OCI-M2 (cell line): Measurements from ENCODE around the gene CNP.

Experiments
- DNase-seq: peaks from one replicate; lab custom pipeline; 2025; ENCODE audit not compliant: unreplicated experiment; lab: John Stamatoyannopoulos, UW

Gene CNP

DNA sequence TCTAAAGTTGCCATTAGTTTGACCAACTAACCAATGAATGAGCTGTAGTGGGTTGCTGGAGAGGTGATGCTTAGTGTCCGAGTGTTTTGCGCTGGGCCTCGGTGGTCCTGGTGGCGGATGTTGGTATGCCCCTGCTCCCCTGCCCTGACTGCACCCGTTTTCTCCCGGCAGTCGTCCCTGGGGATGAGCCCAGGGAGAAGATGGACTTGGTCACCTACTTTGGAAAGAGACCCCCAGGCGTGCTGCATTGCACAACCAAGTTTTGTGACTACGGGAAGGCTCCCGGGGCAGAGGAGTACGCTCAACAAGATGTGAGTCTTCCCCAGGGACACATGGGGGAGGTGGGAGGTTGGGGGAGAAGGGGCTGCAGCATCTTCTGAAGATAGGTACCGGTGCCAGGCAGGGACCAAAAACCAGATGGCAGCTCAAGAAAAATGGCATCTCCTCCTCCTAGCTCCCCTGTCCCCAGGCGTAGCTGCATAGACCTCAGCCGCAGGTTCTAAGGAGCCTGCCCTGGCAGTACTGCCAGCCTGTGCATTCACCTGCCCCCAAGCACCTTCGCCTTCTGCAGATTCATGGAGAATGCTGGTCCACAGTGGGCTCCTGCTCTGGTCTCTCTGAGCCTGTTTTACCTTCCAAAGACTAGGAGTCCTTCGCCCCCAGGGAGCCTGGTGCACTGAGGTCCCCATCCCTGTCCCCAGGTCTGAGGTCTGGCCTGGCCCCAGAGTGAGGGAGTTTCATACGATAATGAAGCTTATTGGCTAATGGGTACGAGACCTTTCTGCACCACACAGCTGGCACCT, 5.3 kb downstream of the CNP start:
- no peak for DNase-seq

DNA sequence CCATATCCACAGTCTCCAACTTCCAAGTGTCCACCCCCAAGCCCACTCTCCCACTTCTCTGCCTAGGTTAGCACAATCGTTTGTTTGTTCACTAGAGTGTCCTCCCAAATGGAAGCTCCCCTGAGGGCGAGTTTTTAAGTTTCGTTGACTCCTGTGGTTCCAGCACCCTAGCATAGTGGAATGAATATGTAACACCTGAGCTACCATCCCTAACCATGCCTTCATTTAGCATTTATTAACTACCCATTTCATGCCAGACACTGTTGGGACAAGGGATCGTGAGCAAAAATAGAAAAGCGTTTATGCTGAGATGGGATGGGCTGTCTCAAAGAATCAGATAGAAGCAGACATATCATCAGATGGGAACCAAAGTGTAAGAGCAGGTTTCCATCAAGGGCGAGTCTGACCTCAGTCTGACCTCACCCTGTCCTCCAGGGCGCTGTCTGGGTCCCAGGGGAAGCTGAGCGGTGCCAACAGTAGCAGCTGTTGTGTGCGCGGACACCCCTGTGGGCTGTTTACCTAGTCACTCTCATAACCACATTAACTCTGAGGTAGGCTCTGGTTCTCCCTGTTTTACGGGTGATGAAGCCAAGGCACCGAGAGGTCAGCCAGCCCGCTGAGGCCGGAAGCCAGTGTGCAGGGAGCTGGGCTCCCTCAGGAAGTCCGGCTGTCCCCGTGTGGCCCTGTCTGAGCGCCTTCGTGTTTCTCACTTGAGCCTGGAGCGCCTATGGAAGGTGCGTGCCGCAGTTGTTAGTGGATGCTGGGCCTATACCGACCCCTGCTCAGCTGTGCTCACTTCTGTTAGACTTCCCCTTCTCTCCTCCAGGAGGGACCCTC, 6.2 kb downstream of the CNP start:
- DNase-seq = no peak

DNA sequence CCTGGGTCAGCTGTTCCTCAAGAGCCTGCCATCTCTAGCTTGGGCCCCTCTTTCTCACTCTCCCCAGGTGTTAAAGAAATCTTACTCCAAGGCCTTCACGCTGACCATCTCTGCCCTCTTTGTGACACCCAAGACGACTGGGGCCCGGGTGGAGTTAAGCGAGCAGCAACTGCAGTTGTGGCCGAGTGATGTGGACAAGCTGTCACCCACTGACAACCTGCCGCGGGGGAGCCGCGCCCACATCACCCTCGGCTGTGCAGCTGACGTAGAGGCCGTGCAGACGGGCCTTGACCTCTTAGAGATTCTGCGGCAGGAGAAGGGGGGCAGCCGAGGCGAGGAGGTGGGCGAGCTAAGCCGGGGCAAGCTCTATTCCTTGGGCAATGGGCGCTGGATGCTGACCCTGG, 6.8 kb downstream of the CNP start:
- DNase-seq = no peak

DNA sequence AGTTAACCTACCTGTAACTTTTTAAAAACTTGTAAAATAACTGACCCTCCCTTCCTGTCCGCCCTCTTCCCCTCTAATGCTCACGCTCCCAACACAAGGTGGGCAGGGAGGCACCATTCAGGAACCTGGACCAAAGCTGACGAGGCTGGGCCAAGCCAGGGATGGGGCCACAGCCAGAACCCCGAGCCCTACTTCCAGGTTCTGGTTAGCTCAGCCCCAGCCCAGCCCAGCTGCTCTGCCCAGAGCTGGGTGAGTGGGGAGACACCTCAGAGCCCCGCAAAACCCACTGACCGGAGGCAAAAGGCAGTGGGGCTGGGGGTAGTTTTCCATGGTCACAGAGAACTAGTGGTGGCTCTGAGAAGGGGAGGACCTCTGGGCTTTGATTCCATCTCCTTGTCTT, 7.4 kb downstream of the CNP start:
- no peak for DNase-seq

DNA sequence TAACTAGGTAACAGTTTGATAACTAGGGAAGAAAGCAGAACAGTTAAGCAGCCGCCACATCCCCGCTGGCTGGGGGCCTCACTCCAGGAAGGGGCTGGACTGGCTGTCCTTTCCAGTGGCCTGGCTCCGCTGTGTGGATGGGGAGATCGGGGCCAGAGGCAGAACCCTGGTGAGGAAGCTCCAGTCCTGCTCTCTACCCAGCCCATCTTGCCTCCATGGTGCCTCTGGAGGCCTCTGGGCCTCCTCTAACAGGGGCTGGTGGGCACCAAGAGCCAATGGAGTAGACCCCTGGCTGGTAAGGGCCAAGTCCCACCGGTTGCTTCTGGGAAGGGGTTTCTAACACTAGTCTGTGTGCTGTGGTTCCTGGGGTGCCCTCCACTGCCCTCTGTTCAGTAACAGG, 8.1 kb downstream of the CNP start:
- no peak for DNase-seq

DNA sequence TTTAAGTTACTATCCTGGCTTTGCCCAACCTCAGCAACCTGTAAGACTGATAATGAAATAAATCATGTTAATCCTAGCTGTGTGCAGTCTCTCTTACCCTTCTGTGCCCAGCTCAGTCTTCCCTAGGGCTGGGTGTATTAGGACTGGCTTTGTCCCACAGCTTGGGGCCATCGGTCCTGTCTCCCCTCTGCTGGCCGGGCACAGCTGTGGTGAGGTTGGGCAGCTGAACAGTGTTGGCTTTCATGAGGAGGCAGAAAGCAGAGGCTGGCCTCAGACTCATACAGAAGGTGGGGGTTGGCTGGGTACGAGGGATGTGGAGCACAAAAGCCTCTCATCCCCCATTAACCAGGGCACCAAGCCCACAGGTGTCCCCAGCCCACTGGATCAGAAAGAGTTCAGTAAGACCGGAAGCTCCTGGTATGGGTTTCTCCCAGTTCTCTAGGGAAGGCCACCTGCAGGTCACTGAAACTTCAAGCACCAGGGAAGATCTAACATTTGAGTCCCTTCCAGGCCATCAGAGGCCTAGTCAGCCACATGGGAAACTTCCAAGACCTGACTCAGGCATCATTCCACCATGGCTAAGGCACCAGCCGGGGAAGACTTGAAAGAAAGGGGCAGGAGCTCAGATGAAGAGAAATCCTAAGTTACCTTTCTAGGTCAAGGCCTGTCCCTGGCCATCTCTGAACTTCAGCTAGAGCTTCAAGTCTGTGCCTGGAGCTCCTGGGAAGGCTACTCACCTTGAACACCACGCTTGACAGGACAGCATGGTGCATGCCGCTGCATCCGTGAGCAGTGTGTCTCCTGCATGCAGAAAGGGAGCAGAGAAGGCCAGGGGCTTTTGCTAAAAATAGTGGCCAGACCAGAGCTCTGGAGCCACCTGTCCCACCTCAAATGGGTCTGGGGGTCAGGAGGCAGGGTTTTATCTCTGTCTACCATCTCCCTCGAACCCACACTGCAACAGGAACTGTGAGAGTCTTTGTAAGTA, 8.8 kb downstream of the CNP start:
- no peak for DNase-seq

DNA sequence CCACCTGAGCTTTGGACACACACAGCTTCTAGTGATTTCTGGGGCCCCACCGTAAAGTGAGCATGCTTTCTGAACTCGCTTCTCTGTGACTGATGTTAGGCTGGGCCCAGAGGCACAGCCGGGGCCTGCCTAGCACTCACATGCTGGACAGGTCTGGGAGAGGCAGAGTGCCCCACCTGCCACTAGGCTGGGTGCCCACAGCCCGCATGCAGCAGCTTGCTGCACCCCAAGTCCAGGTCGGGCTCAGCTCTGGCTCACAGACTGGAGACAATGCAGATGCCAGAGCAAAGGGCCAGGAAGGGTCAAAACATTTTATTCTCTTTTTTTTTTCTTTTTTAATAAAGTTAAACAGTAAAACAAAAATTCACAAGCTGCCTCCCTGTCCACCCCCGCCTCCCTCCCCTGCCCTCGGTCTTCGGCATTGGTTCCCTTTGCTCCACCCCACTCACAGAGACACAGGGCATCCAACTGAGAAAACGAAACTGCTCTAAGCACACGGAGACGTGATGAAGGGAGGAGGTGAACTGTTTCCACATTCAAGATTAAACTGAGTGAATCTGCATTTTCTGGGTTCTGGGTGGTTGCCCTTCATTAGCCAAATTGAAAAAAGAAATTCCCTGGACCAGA, 9.7 kb downstream of the CNP start:
- DNase-seq = no peak

DNA sequence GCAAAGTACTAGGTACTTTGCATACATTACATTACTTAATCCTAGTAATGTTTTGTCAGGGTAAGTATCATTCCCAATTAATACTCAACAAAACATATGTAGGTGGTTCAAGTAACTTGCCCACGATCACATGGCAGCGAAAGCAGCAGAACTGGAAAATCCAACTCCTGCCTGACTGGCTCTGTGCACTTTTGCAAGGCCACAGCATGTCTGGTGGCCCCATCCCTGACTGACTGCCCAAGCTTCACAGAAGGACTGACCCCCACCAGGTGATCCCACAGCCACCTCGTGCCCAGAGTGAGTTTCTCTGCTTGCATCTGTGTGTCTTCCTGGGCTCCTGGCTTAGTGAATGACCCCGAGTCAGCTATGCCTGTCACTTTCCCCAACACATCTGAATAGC, 11.4 kb downstream of the CNP start:
- DNase-seq = no peak

DNA sequence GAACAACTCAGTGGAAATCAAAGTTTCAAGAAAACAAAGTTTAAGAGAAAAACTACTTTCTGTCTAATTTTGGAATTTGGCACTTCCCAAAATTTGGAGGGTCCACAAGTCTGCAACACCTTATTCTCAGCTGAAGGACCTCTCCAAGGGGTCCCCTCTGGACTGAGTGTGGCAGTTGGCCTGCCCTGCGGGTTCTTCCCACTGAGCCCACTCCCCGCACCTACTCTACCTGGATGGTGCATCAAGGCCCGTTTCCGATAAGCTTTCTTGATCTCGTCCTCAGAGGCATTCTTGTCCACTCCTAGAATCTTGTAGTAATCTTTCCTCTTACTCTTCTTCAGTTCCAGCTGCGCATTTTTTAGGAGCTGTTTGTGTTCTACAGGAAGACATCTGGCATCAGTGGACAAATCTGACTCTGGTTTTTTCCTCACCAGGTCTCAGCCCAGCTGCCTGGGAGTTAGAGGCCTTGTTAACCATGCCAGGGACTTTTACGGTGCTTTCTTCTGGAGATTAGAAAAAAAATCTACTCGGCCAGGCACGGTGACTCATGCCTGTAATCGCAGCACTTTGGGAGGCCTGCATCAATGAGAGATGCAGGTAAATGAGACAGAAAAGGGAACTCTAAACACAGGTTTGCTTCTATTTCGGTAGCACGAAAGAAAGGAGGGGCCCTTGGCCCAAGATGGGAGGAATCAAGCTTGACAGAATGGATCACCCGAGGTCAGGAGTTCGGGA, 15.6 kb downstream of the CNP start:
- no peak for DNase-seq

DNA sequence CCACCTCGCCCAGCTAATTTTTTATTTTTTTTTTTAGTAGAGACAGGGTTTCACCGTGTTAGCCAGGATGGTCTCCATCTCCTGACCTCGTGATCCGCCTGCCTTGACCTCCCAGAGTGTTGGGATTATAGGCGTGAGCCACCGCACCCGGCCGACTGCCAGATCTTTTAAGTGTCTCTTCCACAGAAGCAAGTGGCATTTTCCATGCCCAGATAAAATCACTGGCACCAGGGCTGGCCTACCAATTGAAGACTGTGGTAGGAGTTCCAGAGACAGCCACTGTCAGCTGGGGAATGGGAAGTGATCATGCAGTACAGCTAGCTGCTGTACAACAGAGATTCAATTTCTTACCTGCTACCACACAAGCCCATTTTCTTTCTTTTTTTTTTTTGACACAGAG, 17.9 kb downstream of the CNP start:
- DNase-seq = no peak

DNA sequence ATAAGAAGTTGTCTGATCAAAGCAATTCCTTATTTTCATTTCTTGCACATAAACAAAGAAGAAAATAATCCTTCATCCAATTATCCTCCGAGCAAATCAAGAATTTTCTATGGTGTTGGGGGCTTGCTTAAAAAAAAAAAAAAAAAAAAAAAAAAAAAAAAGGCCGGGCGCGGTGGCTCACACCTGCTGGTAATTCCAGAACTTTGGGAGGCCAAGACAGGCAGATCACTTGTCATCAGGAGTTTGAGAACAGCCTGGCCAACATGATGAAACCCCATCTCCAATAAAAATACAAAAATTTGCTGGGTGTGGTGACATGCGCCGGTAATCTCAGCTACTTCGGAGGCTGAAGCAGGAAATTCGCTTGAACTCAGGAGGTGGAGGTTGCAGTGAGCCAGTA, 19.3 kb downstream of the CNP start:
- no peak for DNase-seq

DNA sequence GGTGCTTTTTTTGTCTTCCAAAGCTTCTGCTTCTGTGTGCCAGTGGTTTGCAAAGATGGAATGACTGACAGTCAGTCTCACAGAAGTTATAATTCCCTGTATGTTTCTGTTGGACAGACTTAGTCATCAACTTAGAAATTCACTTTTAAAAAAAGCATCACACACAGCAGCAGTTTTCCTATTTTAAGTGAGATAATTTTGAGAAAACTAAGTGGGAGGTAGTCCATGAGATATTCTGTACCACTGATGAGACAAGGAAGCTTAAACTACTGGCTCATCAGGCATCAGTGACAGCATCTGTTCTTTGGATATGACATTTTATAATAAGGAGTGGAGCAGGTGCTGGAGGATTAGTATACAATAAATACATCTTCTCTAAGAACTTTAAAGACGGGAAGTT, 20.0 kb downstream of the CNP start:
- DNase-seq = no peak

DNA sequence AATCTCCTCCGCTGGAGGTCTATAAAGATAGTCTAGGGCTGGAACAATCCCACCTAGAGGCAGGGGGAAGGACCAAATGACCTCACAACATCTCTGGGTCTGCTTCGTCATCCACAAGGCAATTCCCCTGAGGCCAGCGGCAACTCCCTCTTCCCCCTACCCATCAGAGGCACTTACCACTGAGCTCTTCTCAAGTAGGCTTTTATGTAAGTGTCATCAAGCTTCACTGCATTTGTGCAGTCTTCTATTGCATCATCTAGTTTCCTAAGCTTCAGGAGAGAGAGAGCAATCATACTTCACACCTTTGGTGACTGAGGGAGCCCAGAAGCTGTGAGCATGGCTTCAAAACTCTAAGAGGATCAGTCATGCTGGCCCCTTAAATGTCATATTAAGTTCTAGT, 21.0 kb downstream of the CNP start:
- no peak for DNase-seq

DNA sequence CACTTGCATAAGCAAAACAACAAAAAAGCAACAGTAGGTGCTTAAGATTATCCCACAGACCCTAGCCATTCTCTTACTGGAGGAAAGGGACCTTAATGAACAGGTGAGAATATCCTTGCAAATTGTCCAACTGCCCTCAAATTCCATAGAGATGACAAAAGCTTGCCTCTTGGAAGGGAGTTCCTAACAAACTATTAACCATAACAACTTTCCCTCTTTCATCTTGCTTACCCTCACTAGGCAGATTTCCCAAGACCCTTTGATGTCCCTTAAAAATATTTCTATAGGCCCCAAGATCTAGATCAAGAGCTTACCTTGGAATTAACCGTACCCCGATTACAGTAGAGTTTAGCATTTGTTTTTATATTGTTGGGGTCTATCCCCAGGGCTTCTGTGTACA, 21.8 kb downstream of the CNP start:
- DNase-seq = no peak

DNA sequence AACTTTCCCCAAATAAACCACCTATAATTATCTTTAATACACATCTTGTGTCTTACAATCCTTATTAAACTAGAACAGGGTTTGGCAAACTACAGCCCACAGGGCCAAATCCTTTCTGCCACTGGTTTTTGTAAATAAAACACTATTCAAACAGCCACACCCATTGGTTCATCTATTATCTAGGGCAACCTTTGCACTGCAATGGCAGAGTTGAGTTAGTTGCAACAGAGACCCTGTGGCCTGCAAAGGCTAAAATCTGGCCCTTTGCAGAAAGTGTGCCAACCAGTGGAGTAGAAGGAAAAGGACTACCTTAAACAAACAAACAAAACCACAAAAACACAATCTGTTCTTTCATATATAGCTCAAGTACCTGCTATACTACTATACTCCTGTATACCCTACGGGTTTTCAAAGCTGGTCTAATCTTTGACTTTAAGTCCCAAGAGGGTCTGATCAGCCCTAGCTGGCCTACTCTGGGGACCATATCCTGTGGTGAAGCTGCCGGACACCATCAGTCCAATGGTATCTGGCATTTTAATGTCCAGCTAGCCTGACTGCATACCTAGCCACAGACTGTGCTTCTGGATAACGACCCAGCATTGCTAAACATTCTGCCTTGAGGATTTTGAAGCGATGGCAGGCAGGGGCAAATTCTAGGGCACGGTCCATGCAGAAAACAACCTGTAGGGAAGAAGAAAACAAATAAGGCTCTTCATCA, 23.3 kb downstream of the CNP start:
- no peak for DNase-seq

DNA sequence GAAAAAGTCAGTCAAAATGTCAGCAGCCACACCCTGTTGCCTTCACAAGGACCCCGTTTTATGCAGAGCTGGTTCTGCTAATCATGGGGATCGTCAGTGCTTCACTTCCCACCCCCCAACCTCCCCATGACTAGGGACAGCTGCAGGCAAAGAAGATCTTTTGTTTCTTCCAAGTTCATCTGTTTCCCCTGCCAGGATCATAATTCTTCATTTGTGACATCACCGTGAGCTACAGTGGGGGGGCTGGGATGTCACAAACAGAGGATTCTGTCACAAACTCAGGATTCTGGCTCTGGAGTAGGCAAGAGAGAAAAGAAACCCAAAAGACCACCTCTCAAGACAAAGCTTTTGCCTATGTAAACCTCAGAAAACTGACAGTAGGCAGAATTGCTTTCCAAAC, 26.0 kb downstream of the CNP start:
- no peak for DNase-seq

DNA sequence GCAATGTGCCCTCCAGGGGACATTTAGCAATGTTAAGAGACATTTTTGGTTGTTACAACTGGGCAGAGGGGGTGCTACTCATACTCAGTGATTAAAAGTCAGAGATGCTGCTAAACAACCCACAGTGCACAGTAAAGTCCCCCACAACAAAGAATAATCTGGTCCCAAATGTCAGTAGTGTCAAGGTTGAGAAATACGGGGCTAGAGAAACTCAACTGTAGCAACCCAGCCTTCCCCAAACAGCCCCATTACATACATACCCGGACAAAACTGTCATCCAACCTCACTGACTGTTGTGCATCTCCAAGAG, 30.2 kb downstream of the CNP start:
- no peak for DNase-seq

DNA sequence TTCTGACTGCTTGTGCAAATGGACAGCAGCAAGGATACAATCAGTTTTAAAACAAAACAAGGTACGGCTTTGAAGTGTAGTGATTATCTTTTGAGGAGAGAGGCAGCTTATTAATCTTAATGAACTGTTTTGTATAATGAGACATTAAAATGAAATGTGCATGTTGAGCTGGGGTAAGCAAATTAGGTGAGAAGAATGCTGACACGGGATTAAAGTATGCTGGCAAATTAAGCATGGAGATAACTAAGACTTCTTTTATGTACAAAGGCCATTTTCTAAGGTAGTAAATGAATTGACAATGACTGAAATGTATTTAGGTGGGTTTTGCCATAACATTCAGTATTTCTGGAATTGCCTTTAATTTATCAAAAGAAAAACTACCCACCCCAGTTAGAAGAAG, 31.9 kb downstream of the CNP start:
- DNase-seq = no peak

DNA sequence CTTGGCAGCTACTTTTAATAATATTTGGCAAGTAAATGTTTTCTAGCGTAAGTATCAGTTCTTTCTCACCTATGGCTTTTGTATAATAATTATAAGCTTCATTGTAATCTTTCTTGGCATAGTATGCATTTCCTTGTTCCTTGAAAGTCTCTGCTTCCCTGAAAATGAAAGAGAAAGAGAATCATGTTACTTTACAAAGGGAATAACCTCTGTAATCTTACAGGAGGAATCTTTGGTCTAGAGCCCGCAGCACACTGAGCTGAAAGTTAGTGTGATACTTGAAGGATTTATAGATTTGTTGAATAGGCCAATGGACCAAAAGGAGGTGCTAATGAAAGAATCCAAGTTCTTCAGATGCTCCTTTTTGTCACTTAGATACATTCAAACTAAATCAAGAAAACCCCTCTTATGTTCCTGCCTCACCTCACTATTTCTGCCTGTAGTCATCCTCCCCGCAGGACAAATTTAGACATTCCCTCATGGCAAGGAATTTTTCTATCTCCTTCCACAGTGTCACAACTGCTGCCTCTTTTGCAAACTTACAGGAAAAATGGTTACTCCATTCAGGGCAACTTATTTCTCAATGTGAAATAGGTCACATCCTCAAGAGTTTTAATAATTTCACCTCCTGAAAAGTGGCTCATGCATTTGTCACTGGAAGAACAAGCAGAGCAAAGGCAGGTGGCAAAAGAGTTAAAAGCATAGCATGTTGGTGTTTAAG, 34.0 kb downstream of the CNP start:
- DNase-seq = no peak
